H1 (cell line): ENCODE results near the gene POLA2.

Experiments used
- BACH1 ChIP-seq: IDR thresholded peaks from 2 replicates; pipeline ENCODE4 v1.6.1; 2012; ENCODE audit warnings: low read length, improper control_type of control experiment
- POLR2A ChIP-seq, 2 experiments: IDR thresholded peaks; 1 replicate in 1 of 2; 2 replicates in 1 of 2; pipeline ENCODE4 v1.6.1; 2011; ENCODE audit warnings: low read depth in 2 of 2, low read length in 2 of 2, mild to moderate bottlenecking in 2 of 2; ENCODE audit errors: control extremely low read depth in 1 of 2
- TF ChIP-seq, protein P1 (sequence below), 3 experiments: IDR thresholded peaks; 1 replicate in 2 of 3; 2 replicates in 1 of 3; pipeline versions ENCODE4 v1.5.1 to v1.6.1; 2011; ENCODE audit warnings: low read length in 3 of 3, mild to moderate bottlenecking in 3 of 3, inconsistent platforms in 2 of 3, low read depth in 1 of 3, moderate library complexity in 1 of 3; ENCODE audit not compliant: insufficient read depth in 1 of 3; ENCODE audit errors: control extremely low read depth in 1 of 3

DNA sequence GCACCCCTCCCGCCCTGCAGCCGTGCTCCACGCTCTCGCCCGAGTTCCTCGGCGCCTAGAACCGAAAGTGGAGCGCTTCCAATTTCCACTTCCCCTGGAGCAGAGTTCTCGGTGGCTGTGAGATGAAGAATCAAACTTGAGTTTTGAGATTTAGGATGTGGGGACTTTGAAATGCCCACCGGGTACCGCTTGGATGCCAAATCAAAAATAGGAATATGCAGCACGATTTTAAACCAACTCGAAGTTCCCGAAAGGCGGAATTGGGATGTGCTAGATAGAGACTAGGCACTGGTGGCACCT, 569 bp downstream of the POLA2 start:
- TF ChIP-seq, protein P1, sequence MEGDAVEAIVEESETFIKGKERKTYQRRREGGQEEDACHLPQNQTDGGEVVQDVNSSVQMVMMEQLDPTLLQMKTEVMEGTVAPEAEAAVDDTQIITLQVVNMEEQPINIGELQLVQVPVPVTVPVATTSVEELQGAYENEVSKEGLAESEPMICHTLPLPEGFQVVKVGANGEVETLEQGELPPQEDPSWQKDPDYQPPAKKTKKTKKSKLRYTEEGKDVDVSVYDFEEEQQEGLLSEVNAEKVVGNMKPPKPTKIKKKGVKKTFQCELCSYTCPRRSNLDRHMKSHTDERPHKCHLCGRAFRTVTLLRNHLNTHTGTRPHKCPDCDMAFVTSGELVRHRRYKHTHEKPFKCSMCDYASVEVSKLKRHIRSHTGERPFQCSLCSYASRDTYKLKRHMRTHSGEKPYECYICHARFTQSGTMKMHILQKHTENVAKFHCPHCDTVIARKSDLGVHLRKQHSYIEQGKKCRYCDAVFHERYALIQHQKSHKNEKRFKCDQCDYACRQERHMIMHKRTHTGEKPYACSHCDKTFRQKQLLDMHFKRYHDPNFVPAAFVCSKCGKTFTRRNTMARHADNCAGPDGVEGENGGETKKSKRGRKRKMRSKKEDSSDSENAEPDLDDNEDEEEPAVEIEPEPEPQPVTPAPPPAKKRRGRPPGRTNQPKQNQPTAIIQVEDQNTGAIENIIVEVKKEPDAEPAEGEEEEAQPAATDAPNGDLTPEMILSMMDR (IDR thresholded peaks at IDR 0.05; ENCODE audit: control extremely low read depth in 1 of 3, insufficient read depth in 1 of 3, low read depth in 1 of 3, low read length in 3 of 3) = no peak
- no peak for TF ChIP-seq BACH1
- no peak for TF ChIP-seq POLR2A (IDR thresholded peaks at IDR 0.05; ENCODE audit: control extremely low read depth in 1 of 2, low read depth in 2 of 2, low read length in 2 of 2)
